Hepatocyte (in vitro differentiated cells): ENCODE measurements around the gene ANAPC10. TPM values are rescaled to one million over a fixed set of nuclear protein-coding genes. Genes with fewer than 3 reads are reported as not detected.
"Not testable (repeated sequence)": the region's sequence is repeated elsewhere in the genome, so short reads cannot be mapped to it uniquely, and the experiment has no call there.

Experiments used
- DNase-seq: peaks from one replicate; pipeline ENCODE4 v3.0.0-alpha.2; 2016; ENCODE audit warnings: low spot score
- H2AFZ ChIP-seq: fragments of 200-600 bp; sonication (generic); 2 replicates; pipeline ENCODE4 v1.6.0; 2016; ENCODE audit warnings: antibody characterized with exemption, mild to moderate bottlenecking
- H3K27ac ChIP-seq: fragments of 200-600 bp; sonication (generic); 2 replicates; pipeline ENCODE4 v1.5.1; 2016; ENCODE audit warnings: mild to moderate bottlenecking
- H3K27me3 ChIP-seq: fragments of 200-600 bp; sonication (generic); 2 replicates; pipeline ENCODE4 v1.6.1; 2016
- H3K36me3 ChIP-seq: fragments of 200-600 bp; sonication (generic); replicated peaks from 2 replicates; pipeline ENCODE4 v1.5.1; 2016; ENCODE audit warnings: low read depth; ENCODE audit not compliant: insufficient read depth
- H3K4me1 ChIP-seq: fragments of 200-600 bp; sonication (generic); 2 replicates; pipeline ENCODE4 v1.5.1; 2016; ENCODE audit warnings: mild to moderate bottlenecking, moderate library complexity; ENCODE audit not compliant: insufficient read depth
- H3K4me2 ChIP-seq: fragments of 200-600 bp; sonication (generic); 2 replicates; pipeline ENCODE4 v1.6.0; 2016
- H3K4me3 ChIP-seq: fragments of 200-600 bp; sonication (generic); 2 replicates; pipeline ENCODE4 v1.5.1; 2016; ENCODE audit warnings: mild to moderate bottlenecking
- H3K79me2 ChIP-seq: fragments of 200-600 bp; sonication (generic); 2 replicates; pipeline ENCODE4 v1.6.0; 2017; ENCODE audit warnings: mild to moderate bottlenecking
- H3K9me2 ChIP-seq: fragments of 200-600 bp; sonication (generic); replicated peaks from 2 replicates; pipeline ENCODE4 v1.6.0; 2017; ENCODE audit warnings: mild to moderate bottlenecking; ENCODE audit not compliant: insufficient read depth
- H3K9me3 ChIP-seq: fragments of 200-600 bp; sonication (generic); 2 replicates; pipeline ENCODE4 v1.5.1; 2016; ENCODE audit warnings: low read depth, mild to moderate bottlenecking
- H4K20me1 ChIP-seq: fragments of 200-600 bp; sonication (generic); 2 replicates; pipeline ENCODE4 v1.6.0; 2016; ENCODE audit warnings: mild to moderate bottlenecking; ENCODE audit not compliant: insufficient read depth, poor library complexity, severe bottlenecking
- EZH2 ChIP-seq: fragments of 200-600 bp; sonication (generic); IDR thresholded peaks from 2 replicates; pipeline ENCODE4 v1.6.1; 2016; ENCODE audit warnings: antibody characterized with exemption, mild to moderate bottlenecking, borderline replicate concordance
- EZH2phosphoT487 ChIP-seq: fragments of 200-600 bp; sonication (generic); IDR thresholded peaks from one replicate; pipeline ENCODE4 v1.6.1; 2018; ENCODE audit warnings: antibody characterized with exemption, mild to moderate bottlenecking, low read depth, moderate library complexity; ENCODE audit not compliant: unreplicated experiment, severe bottlenecking
- WGBS: methylation state at CpG from one replicate; pipeline ENCODE4 v1.1.6; 2016; ENCODE audit warnings: low lambda C conversion rate; ENCODE audit errors: missing lambda C conversion rate; 5-methylcytosine and 5-hydroxymethylcytosine counted together
- polyA plus RNA-seq: library from polyadenylated mRNA; unstranded; fragments of >200 nt; fragmentation: Nextera tagmentation; extraction: Ambion mirVana; gene quantifications from 2 replicates; pipeline ENCODE4 v1.2.1, GENCODE V29; 2016
- total RNA-seq: library from RNA; depleted of rRNA; stranded (reverse); fragments of >200 nt; gene quantifications from 2 replicates; pipeline ENCODE4 v1.2.3, GENCODE V29; 2014
- TF ChIP-seq, protein P1 (sequence below): fragments of 200-600 bp; sonication (generic); IDR thresholded peaks from 2 replicates; pipeline ENCODE4 v1.5.1; 2016; ENCODE audit warnings: antibody characterized with exemption, mild to moderate bottlenecking; ENCODE audit not compliant: poor library complexity

ANAPC10 gene
- total and polyA plus RNA-seq, 2 experiments from 2014 or later = 27.2 to 31.0 TPM

GRCh38 chr4:145019346-145019745 is 78.7 kb downstream of the ANAPC10 start:
- TF ChIP-seq, protein P1, sequence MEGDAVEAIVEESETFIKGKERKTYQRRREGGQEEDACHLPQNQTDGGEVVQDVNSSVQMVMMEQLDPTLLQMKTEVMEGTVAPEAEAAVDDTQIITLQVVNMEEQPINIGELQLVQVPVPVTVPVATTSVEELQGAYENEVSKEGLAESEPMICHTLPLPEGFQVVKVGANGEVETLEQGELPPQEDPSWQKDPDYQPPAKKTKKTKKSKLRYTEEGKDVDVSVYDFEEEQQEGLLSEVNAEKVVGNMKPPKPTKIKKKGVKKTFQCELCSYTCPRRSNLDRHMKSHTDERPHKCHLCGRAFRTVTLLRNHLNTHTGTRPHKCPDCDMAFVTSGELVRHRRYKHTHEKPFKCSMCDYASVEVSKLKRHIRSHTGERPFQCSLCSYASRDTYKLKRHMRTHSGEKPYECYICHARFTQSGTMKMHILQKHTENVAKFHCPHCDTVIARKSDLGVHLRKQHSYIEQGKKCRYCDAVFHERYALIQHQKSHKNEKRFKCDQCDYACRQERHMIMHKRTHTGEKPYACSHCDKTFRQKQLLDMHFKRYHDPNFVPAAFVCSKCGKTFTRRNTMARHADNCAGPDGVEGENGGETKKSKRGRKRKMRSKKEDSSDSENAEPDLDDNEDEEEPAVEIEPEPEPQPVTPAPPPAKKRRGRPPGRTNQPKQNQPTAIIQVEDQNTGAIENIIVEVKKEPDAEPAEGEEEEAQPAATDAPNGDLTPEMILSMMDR = no peak
- TF ChIP-seq EZH2 (no peak), EZH2phosphoT487 (no peak)
- H3K9me3 ChIP-seq = no peaks in the 10 kb centered on the region
- H3K4me1 ChIP-seq = no peaks in the 10 kb centered on the region
- H3K36me3 ChIP-seq = no peaks in the 10 kb centered on the region
- DNase-seq = no peak
- H3K27ac ChIP-seq = no peak overlapping the region
- H2AFZ ChIP-seq = no peak overlapping the region
- no peak overlapping the region for H3K4me2 ChIP-seq
- H3K27me3 ChIP-seq = no peaks in the 10 kb centered on the region
- no peaks in the 10 kb centered on the region for H4K20me1 ChIP-seq
- H3K9me2 ChIP-seq = no peaks in the 10 kb centered on the region
- H3K79me2 ChIP-seq = peaks cover 3% of the 10 kb centered on the region
- 94% methylated on average over 1 of the region's 1 CpG for WGBS
- H3K4me3 ChIP-seq = no peak overlapping the region

GRCh38 chr4:145014365-145014764 is 83.6 kb downstream of the ANAPC10 start:
- no peaks in the 10 kb centered on the region for H3K4me1 ChIP-seq
- H4K20me1 ChIP-seq = no peaks in the 10 kb centered on the region
- H3K4me3 ChIP-seq = no peak overlapping the region
- H3K36me3 ChIP-seq = no peaks in the 10 kb centered on the region
- 97% methylated on average over 4 of the region's 4 CpGs for WGBS
- H3K79me2 ChIP-seq = peaks cover 3% of the 10 kb centered on the region
- no peak overlapping the region for H3K4me2 ChIP-seq
- TF ChIP-seq, protein P1 = no peak
- TF ChIP-seq EZH2phosphoT487 (no peak), EZH2 (no peak)
- H3K9me3 ChIP-seq = peaks cover 3% of the 10 kb centered on the region
- no peak for DNase-seq
- H3K27ac ChIP-seq = no peak overlapping the region
- no peaks in the 10 kb centered on the region for H3K27me3 ChIP-seq
- H2AFZ ChIP-seq = no peak overlapping the region
- no peaks in the 10 kb centered on the region for H3K9me2 ChIP-seq

DNA sequence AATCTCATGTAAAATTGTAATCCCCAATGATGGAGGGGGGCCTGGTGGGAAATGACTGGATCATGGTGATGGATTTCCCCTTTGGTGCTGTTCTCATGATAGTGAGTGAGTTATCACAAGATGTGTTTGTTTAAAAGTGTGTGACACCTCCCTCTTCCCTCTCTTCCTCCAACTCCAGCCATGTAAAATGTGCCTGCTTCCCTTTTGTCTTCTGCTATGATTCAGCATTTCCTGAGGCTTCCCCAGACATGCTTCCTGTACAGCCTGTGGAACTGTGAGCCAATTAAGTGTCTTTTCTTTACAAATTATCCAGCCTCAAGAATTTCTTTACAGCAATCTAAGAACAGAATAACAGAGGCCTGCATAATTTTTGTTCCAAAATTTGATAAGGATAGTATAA is 85.2 kb downstream of the ANAPC10 start:
- TF ChIP-seq EZH2phosphoT487 = no peak
- TF ChIP-seq, protein P1 = no peak
- no peak for TF ChIP-seq EZH2
- no peaks in the 10 kb centered on the region for H4K20me1 ChIP-seq
- DNase-seq = no peak
- H3K4me3 ChIP-seq = no peak overlapping the region
- no peaks in the 10 kb centered on the region for H3K9me2 ChIP-seq
- no peak overlapping the region for H2AFZ ChIP-seq
- H3K4me2 ChIP-seq = no peak overlapping the region
- H3K27me3 ChIP-seq = no peaks in the 10 kb centered on the region
- H3K79me2 ChIP-seq = peaks cover 6% of the 10 kb centered on the region
- H3K4me1 ChIP-seq = no peaks in the 10 kb centered on the region
- peaks cover 3% of the 10 kb centered on the region for H3K9me3 ChIP-seq
- no peak overlapping the region for H3K27ac ChIP-seq
- no peaks in the 10 kb centered on the region for H3K36me3 ChIP-seq

- DNase-seq = no peak
- no peaks in the 10 kb centered on the region for H3K27me3 ChIP-seq
- peaks cover 6% of the 10 kb centered on the region for H3K79me2 ChIP-seq
- no peak overlapping the region for H3K4me3 ChIP-seq
- H3K27ac ChIP-seq = no peak overlapping the region
- no peaks in the 10 kb centered on the region for H3K9me2 ChIP-seq
- H3K36me3 ChIP-seq = no peaks in the 10 kb centered on the region
- H2AFZ ChIP-seq = no peak overlapping the region
- H3K4me2 ChIP-seq = no peak overlapping the region
- H3K4me1 ChIP-seq = no peaks in the 10 kb centered on the region
- H4K20me1 ChIP-seq = no peaks in the 10 kb centered on the region
- peaks cover 3% of the 10 kb centered on the region for H3K9me3 ChIP-seq
- TF ChIP-seq, protein P1 = no peak
- no peak for TF ChIP-seq EZH2phosphoT487
- TF ChIP-seq EZH2 = no peak
These were observed 86.4 kb downstream of the ANAPC10 start for GRCh38 chr4:145011636-145012035.

DNA sequence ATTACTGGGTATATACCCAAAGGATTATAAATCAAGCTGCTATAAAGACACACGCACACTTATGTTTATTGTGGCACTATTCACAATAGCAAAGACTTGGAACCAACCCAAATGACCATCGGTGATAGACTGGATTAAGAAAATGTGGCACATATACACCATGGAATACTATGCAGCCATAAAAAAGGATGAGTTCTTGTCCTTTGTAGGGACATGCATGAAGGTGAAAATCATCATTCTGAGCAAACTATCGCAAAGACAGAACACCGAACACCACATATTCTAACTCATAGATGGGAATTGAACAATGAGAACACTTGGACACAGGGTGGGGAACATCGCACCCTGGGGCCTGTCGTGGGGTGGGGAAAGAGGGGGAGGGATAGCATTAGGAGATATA is 87.7 kb downstream of the ANAPC10 start:
- H2AFZ ChIP-seq, H3K4me1 ChIP-seq, DNase-seq, H3K36me3 ChIP-seq, H3K4me3 ChIP-seq, H4K20me1 ChIP-seq, H3K27me3 ChIP-seq, H3K9me2 ChIP-seq, H3K9me3 ChIP-seq, H3K79me2 ChIP-seq, H3K4me2 ChIP-seq, H3K27ac ChIP-seq: not testable (repeated sequence)
- 93% methylated on average over 6 of the region's 6 CpGs for WGBS
